Measurements from ENCODE around the gene ZNF124.

The ZNF124 gene

GRCh38 chr1:247193958-247194357, 22.1 kb upstream of the ZNF124 start:
- Histone ChIP-seq H3K36me3 (replicated peaks) (peaks cover 37% of the 10 kb centered on the region), H3K27ac (no peak overlapping the region), H3K27me3 (replicated peaks) (no peaks in the 10 kb centered on the region), H3K4me3 (ENCODE audit: low read depth, low read length) (no peak overlapping the region)
- in situ Hi-C loops (cut with HindIII; ENCODE audit: low pct_ligation_motif_present, low sequenced_read_pairs) = no loop called here
- no peak for DNase-seq
- TF ChIP-seq CTCF (IDR thresholded peaks at IDR 0.05; ENCODE audit: low read depth, low read length, missing control alignments) = no peak

GRCh38 chr1:247189981-247190798, 18.4 kb upstream of the ZNF124 start:
- TF ChIP-seq CTCF (IDR thresholded peaks at IDR 0.05; ENCODE audit: low read depth, low read length, missing control alignments) = no peak
- Histone ChIP-seq H3K4me3 (ENCODE audit: low read depth, low read length) (no peak overlapping the region), H3K27me3 (replicated peaks) (no peaks in the 10 kb centered on the region), H3K27ac (no peak overlapping the region), H3K36me3 (replicated peaks) (peaks cover 17% of the 10 kb centered on the region)
- in situ Hi-C loops (cut with HindIII; ENCODE audit: low pct_ligation_motif_present, low sequenced_read_pairs) = no loop called here
- DNase-seq = no peak

- DNase-seq = no peak
- TF ChIP-seq CTCF (IDR thresholded peaks at IDR 0.05; ENCODE audit: low read depth, low read length, missing control alignments) = no peak
- Histone ChIP-seq H3K27ac (no peak overlapping the region), H3K27me3 (replicated peaks) (no peaks in the 10 kb centered on the region), H3K4me3 (ENCODE audit: low read depth, low read length) (no peak overlapping the region), H3K36me3 (replicated peaks) (peaks cover 11% of the 10 kb centered on the region)
- in situ Hi-C loops (cut with HindIII; ENCODE audit: low pct_ligation_motif_present, low sequenced_read_pairs) = no loop called here
These were observed 13.8 kb upstream of the ZNF124 start for GRCh38 chr1:247185667-247186066.

GRCh38 chr1:247184254-247184653, 12.4 kb upstream of the ZNF124 start:
- no peak overlapping the region for H3K27ac ChIP-seq
- H3K4me3 ChIP-seq (ENCODE audit: low read depth, low read length) = no peak overlapping the region
- in situ Hi-C loops (cut with HindIII; ENCODE audit: low pct_ligation_motif_present, low sequenced_read_pairs) = no loop called here
- H3K27me3 ChIP-seq (replicated peaks) = no peaks in the 10 kb centered on the region
- H3K36me3 ChIP-seq (replicated peaks) = peaks cover 2% of the 10 kb centered on the region
- DNase-seq = no peak
- TF ChIP-seq CTCF (IDR thresholded peaks at IDR 0.05; ENCODE audit: low read depth, low read length, missing control alignments) = no peak

GRCh38 chr1:247182994-247183393, 11.2 kb upstream of the ZNF124 start:
- DNase-seq = no peak
- Histone ChIP-seq H3K27me3 (replicated peaks) (no peaks in the 10 kb centered on the region), H3K36me3 (replicated peaks) (peaks cover 2% of the 10 kb centered on the region), H3K4me3 (ENCODE audit: low read depth, low read length) (no peak overlapping the region), H3K27ac (no peak overlapping the region)
- TF ChIP-seq CTCF (IDR thresholded peaks at IDR 0.05; ENCODE audit: low read depth, low read length, missing control alignments) = no peak
- in situ Hi-C loops (cut with HindIII; ENCODE audit: low pct_ligation_motif_present, low sequenced_read_pairs) = no loop called here

- DNase-seq = no peak
- in situ Hi-C loops (cut with HindIII; ENCODE audit: low pct_ligation_motif_present, low sequenced_read_pairs) = no loop called here
- no peaks in the 10 kb centered on the region for H3K36me3 ChIP-seq (replicated peaks)
- no peak overlapping the region for H3K4me3 ChIP-seq (ENCODE audit: low read depth, low read length)
- H3K27me3 ChIP-seq (replicated peaks) = no peaks in the 10 kb centered on the region
- H3K27ac ChIP-seq = no peak overlapping the region
- no peak for TF ChIP-seq CTCF (IDR thresholded peaks at IDR 0.05; ENCODE audit: low read depth, low read length, missing control alignments)
These were observed 8.8 kb upstream of the ZNF124 start for GRCh38 chr1:247180581-247180980.

All from brain microvascular endothelial cell (primary cell).